ENCODE data around the gene GNA14.

DNA sequence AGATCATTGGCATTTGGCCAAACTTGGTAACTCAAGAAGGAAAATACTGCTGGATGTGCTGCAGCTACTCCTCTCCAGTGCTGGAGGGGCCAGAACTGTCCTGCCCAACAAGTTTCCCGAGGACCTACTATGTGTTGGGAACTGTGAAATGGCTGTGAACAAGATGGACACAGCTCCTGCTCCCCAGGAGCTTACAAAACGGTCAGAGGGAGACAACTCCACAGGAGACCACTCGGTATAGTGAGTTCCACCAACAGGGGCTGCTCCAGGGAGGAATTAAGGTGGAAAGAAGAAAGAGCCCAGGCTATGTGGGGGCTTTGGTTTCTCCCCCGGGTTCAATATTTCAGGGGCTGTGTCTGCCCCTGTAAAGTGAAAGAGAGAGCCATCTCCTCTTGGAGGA lies 78.8 kb downstream of the GNA14 start:
- no peak for TF ChIP-seq POLR2A (IDR thresholded peaks at IDR 0.05)
- TF ChIP-seq, protein P1, sequence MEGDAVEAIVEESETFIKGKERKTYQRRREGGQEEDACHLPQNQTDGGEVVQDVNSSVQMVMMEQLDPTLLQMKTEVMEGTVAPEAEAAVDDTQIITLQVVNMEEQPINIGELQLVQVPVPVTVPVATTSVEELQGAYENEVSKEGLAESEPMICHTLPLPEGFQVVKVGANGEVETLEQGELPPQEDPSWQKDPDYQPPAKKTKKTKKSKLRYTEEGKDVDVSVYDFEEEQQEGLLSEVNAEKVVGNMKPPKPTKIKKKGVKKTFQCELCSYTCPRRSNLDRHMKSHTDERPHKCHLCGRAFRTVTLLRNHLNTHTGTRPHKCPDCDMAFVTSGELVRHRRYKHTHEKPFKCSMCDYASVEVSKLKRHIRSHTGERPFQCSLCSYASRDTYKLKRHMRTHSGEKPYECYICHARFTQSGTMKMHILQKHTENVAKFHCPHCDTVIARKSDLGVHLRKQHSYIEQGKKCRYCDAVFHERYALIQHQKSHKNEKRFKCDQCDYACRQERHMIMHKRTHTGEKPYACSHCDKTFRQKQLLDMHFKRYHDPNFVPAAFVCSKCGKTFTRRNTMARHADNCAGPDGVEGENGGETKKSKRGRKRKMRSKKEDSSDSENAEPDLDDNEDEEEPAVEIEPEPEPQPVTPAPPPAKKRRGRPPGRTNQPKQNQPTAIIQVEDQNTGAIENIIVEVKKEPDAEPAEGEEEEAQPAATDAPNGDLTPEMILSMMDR (IDR thresholded peaks at IDR 0.05 in 4 of 5, conservative IDR thresholded peaks at IDR 0.05 in 1 of 5): no peak
